Measurements from ENCODE around the gene MATN3.
A peak's percentile ranks its signal among the peaks of the same experiment; 100 is the strongest.

MATN3 gene

DNA sequence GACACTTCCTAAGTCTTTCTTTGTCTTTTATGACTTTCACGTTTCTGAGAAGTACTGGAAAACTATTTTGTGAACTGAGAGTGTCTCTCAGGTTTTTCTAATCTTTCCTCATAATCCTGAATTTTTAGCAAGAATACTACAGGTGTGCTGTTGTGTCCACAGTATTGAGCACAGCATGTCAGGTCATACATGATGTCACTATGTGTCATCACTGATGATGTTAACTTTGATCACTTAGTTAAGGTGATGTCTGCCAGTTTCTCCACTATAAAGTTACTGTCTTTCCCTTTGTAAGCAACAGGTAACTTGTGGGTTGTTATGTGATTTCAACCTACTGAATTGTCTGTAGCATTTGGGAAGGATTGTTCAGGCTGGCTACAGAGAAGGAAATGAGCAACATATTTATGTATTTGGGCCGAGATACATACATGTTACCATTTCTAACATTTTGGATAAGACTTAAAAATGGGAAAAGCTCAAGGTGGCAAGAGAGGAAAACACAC is 11.1 kb downstream of the MATN3 start:
- no peak for DNase-seq (ENCODE audit: low read depth in 2 of 2)

DNA sequence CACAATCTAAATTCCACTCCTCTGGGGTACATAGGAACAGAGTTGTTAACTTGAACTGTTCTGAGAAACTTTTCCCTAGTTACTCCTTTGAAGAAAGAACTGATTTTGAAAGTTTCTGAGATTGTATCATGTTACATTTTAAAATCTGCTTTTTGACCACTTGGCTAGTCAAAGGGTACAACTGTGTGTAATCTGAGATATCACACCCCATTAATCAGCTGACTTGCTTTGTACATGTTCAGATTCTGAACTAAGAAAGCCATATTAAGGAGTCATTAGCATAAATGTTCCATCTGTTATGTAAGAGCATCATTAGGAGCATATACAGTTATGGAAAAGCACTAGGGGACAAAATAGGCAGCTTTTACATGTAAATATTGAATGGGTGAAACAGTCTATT is 18.7 kb downstream of the MATN3 start:
- DNase-seq (ENCODE audit: low read depth in 2 of 2), result no peak

DNA sequence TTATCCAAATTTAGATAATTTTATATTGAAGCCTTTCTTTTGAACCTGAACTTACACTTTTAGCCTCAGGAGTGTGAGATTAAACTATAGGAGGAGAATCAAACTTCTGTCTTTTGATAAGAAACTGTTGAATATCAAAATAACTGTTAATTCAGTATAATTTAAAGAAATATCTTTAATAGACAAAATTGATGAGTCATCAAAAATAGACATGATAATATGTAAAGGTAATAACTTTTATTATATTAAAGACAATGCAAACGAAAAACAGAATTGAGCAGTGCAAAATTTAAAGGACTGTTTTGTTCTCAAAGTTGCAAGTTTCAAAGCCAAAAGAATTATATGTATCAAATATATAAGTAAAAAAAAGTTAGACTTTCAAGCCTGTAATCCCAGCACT is 20.6 kb downstream of the MATN3 start:
- no peak for DNase-seq (ENCODE audit: low read depth in 2 of 2)

DNA sequence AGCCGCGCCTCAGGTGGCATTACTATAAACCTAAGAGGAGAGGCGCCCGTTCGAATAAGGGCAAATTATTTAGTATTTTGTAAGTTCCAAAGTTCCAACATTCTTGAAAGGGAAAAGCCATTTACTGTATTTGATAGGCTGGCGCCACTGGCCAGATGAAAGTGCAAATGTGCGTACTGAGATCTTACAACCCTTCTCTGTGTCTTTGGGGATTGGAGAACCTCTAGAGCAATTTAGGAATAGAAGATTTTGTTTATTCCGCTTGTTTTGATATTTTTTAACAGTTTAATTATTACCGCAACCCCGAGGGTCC is 22.1 kb downstream of the MATN3 start:
- DNase-seq (ENCODE audit: low read depth in 2 of 2), result no peak

DNA sequence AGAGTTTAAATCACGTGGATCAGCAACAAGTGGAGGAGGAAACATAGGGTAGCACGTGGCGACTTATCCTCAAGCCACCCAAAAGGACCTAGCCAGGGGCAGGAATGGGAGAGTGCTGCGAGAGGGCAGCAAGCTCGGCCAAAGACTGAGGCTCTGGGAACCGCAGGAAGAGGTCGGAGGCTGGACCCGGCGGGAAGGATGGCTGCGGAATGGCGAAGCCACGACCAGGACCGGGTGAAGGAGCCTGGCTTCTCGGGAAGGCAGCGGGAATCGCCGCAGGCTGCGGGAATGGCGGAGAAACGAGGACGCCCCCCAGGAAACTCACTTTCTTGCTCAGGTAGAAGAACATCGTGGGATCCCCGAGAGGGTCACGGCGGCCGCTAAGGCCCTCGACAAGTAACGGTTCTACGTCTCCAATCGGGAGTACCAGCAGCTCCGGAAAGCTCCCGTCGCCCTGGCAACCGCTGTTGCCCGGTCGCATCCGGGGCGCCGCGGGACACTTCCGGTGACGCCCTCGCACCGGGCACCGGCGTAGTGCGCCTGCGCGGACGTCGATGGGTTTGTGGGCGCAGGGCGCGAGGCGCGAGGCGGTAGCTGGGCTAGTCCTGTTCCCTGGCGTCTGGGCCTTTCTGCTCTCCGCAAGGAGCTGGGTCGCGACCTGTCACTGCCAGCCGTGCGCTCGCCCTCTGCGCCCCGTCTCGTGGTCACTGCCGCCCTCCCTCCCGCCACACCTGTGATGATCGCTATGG is 22.6 kb downstream of the MATN3 start, which contains the start of gene WDR35:
Gene WDR35, minus strand, starts transcription at position 439 of the 749 bp plus-strand sequence. Its CDS starts 90 bp downstream, at position 349.
- peak; percentile 89 to 92 for DNase-seq (ENCODE audit: low read depth in 2 of 2)

DNA sequence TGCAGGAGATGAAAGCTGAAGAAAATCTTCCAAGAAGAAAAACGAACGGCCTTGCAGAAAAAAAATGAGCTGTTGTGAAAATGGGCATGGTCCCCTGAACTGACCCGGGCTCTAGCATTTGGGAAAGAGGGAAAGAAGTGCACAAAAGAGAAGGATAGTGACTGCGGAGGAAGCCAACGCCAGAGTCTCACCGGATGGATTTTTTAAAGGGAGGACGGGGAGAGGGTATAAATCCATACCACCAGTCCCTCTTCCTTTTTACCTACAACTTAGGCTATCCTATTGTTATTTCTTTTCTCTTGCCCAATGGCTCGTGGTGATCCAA is 23.2 kb downstream of the MATN3 start:
- no peak for DNase-seq (ENCODE audit: low read depth in 2 of 2)

DNA sequence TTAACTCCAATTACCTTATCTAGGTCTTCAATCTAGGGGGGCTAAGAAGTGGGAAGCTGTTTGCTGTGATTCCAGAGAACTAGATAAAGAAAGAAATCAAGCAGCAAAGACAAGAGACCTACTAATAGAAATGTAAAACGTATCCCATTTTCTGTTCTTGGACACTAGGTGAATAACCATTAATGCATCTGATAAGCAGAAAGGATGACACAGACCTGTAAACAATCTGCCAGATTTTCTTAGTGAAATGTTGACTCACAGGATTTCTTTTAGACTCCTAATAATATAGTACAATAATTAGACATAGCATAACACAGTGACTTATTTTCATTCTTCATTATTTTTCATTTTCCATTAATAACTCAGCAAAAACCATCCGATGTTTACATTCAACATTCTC is 23.9 kb downstream of the MATN3 start:
- DNase-seq (ENCODE audit: low read depth in 2 of 2), result no peak

DNA sequence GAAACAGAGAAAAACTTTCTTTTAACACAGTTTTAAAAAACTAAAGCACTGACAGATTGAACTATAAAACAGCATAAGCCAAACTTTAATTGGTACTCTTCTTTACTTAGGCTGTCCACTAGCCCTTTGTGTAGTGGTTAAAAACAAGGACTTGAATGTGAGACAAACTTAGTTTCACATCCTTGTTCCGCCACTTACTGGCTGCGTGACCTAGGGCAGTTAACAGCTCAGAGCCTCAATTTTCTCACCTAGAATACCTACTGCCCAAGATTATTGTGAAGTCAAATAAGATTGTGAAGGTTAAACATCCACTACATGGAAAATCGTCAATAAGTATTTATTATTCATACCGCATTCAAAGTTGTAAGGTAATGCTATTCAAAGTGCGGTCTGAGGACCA is 24.5 kb downstream of the MATN3 start:
- DNase-seq (ENCODE audit: low read depth in 2 of 2), result no peak

DNA sequence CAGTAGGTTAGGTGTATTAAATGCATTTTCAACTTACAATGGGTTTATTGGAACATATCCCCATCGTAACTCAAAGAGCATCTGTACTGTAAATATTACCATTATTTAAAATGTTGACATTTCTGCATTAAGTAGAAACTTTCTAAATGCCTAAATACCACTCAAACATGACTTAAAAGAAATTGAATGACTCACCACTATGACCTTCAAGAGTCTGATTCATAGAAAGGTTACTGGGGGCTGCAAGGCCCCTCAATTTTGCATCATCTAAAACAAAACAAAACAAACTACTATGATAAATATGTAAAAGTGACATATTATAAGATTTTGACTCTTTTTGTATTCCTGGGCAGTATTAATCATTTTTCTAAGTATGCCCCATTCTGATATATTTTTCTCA is 30.2 kb downstream of the MATN3 start:
- DNase-seq (ENCODE audit: low read depth in 2 of 2), result no peak

DNA sequence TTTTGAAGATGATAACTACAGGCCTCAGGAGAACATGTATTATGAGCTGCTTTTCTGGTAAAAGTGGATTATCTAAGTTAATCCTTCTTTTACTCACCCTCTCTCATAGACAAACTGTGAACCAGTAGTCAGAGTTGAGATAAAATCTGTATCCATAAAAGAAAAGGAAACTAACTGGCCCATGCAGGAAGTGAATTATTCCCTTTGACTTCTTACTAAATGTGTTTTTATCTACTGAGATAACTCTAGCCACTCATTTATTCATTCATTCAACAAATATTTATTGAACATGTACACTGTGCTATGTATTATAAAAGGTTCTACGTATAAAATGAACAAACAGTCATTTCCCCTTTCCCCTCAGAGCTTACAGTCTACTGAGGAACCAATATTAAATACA is 32.5 kb downstream of the MATN3 start:
- DNase-seq (ENCODE audit: low read depth in 2 of 2), result no peak

DNA sequence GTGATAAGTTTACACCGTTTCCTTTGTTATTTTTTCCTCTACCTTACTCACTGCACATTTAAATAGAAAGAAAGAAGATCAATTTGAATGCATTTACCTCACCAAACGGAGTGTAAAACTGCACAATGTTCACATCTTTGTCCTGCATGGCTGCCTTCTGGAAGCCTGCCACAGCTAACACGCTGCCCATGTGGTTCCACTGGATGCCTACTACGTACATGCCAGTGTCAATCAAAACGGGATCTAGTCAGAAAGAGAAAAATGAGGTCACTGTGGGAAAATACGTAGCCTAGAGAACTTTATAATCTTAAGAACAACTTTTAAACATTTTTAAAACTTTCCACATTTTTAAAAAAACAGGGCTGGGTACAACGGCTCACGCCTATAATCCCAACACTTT is 39.0 kb downstream of the MATN3 start:
- DNase-seq (ENCODE audit: low read depth in 2 of 2), result no peak

DNA sequence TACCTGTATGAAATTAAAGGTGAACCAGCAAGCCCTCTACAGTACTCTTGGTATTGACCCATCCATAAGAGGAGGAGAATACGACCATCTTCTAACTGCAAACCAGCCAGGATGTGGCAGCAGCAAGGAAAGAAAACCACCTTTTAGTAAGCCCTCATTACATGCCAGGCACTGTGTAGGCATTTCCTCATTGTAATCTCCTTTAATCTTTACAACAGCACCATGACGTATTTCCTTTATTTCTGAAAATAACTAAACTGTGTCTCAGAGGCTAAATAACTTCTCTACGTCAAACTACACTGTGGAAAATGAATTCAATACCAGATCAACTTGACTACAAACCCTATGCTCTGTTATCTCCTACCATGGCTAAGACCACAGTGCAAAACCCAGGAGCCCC is 40.8 kb downstream of the MATN3 start:
- no peak for DNase-seq (ENCODE audit: low read depth in 2 of 2)

DNA sequence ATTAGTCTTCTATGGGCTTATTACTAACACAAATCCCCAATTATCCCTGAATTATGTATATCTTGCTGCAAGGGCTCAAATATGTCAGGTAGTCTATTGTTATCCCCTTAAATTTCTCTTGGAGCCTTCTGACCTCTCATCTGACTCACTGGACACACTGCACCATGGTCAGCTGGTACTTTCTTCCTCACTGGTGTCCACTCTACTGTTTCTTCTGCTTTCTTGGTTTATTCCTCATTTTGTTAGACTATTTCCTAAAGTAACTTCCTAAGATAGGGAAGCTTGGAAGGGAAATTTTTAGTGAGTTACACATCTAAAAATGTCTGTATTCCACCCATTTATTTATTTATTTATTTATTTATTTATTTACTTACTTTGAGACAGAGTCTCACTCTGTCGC is 49.1 kb downstream of the MATN3 start:
- DNase-seq (ENCODE audit: low read depth in 2 of 2), result no peak

DNA sequence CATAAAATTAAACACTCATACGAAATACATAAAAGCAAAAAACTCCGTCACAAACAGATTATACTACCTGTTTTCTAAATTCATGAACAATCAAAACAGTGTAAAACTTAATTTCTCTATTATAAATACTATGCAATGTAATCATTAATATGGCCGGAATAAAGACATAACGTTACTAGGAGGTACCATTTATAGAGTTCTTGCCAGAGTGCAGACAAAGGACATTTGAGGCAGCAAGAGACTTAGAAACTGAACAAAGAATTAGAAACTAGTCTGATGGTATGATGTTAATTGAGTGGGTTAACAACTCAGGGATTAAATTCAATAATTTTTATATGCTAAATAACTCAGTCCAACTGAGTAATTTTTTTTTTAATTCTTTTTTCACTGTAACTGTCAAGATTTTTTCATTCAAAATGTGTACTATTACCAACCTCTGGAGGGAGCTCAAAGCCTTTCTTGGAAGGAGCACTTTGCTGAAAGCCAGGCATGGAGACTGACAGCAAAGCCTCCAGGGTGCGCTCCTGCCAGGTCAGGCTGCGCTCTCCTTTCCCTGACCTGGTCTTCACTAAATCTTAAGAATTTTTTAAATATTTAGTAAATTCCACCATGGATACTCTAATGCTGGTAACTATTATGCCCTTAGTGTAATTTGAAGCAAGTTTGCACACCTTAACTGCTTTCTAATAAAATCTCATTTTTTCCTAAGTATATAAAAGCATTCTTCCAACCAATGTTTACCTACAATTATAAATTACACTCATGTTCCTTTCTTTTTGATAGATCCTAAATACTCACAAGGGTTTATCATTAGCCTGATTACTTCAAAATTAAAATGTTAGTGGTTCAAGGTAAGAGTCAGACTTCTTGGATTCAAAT is 56.7 kb downstream of the MATN3 start:
- peak in 1 of 2 donors; percentile 13 for DNase-seq (ENCODE audit: low read depth in 2 of 2)

DNA sequence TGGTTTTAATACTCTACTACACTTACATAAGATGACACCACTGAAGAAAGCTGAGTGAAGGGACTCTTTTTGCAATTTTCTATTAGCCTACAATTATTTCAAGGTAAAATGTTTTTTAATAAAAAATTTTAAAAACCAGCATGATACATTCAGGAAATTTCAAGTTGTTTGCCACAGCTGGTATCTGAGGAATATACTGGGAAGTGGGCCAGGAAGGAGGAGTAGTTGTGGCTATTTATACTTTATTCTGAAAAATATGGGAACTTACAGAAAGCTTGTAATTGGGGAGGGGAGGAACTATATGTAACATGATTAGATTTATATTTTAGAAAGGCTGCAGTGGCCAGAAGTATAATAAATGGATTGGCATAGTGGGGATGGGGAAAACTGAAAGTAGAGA is 63.4 kb downstream of the MATN3 start:
- no peak for DNase-seq (ENCODE audit: low read depth in 2 of 2)

DNA sequence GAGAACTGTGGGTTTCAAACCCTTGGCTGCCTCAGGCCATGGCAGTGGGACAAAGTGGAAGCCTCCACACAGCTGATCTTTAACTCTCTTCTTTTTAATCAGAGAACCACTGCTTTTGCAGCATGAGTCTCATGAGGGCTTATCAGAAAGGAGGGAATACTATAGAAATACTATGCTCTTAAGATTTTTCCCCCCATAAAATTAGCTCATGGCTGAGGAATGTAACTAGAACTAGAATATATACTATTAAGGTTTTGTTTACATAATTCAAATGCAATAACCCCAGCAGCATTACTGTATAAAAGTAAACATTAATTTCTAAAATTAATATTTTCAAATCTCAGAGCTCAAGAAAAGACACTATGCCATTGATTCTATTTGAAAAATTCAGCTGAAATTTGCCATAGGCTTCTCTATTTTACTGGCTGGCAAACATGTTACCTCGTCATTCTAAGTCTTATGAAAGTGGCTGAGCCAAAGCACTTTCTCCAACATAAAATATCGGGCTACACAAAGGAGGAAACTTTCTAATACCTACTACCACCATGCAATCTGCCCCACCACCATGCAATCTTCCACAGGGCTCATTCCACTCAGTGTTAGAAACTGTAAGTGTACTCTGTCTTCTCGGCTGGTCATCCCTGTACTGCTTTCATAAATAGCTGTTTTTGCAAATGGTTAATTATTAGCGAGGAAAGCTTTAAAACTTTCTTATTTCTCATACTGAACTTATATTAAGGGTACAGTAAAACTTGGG is 65.1 kb downstream of the MATN3 start:
- no peak for DNase-seq (ENCODE audit: low read depth in 2 of 2)

DNA sequence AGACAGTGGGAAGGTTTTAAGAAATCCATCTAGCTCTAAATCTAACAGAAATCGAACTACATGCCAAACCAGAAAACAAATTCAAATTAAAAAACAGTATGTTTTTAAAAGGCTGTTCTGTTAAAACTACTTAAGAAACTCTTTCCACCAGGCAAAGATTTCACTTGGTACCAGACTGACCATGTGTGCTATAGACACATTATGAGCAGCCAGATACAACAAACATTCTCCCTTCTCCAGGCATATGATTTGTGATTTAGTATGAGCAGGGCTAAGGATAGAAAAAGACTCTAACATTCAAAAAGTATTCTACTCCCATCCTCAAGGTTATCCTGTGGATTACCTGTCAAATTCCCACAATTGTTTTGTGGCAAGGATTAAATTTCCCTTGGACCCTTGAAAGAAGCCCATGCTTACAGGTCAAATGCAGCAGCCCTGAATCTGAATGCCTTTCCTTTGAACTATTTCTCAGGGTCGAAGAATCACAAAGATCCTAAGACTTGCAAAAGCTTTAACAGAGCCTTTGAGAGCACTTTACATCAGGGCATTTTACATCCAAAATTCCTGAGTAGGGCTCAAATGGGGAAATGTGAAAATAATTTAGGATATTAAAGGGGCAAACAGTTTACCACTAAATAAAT is 68.1 kb downstream of the MATN3 start:
- no peak for DNase-seq (ENCODE audit: low read depth in 2 of 2)

DNA sequence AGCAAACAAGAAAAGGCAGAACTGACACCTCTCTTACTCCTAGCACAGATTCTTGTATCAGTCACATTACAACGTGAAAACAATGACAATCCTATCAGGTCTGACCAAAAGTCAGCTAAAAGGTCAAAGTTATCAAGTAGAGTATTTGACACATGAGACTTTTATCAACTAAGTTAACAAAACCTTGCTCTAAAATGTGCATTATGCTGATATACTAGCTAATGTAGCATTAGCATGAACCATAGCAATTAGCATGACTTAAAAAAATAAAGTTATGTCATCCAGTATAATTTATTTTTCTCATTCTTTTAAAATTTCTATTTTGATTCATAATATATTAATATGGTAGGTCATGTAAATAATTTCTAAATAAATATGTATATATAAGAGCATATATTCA is 69.3 kb downstream of the MATN3 start:
- DNase-seq (ENCODE audit: low read depth in 2 of 2), result no peak

DNA sequence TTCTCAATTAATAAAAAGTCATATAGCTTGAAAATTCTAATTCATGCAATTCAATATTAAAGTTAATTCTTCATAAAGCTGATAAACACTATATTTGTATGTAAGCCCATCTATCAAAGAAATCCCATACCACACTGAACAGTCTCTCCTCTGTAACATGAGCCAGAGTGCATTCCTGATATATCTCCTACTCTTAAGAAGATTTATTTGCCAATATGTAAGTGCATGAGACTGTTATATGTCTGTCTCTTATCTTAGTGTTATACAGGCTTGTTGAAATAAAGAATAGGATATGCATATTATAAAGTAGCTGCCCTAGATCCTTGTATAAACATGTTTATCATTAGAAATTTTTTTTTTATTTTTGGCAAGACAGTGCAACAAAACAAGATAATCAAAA is 70.3 kb downstream of the MATN3 start:
- DNase-seq (ENCODE audit: low read depth in 2 of 2), result no peak
